ENCODE results near the gene HDAC3. TPM values are rescaled to one million over a fixed set of nuclear protein-coding genes. Genes with fewer than 3 reads are reported as not detected.

The HDAC3 gene
- total RNA-seq, 1 donor from 2014 or later: 83.1 TPM

GRCh38 chr5:141637767-141638419 is 1.2 kb upstream of the HDAC3 start:
- H3K4me1 Mint-ChIP-seq (ENCODE audit: low read depth): peaks cover 55% of the 10 kb centered on the region
- peak; percentile 25 for DNase-seq (ENCODE audit: low spot score)
- peak overlapping the region; percentile 93 for H3K4me3 Mint-ChIP-seq
- peak overlapping the region; percentile 83 for H3K27ac Mint-ChIP-seq
- intact Hi-C loops (cut with micrococcal nuclease): loop anchor here (2.0 to 5.0 kb wide), 3 partner anchors 287 to 1466 kb away; partner anchors contain the start of gene TAF7
- H3K27me3 Mint-ChIP-seq (ENCODE audit: insufficient read depth): no peaks in the 10 kb centered on the region
- H3K36me3 Mint-ChIP-seq (ENCODE audit: low read depth): peaks cover 22% of the 10 kb centered on the region
- H3K9me3 Mint-ChIP-seq: no peaks in the 10 kb centered on the region

- Mint-ChIP-seq H3K27ac (peak overlapping the region; percentile 76), H3K36me3 (ENCODE audit: low read depth) (peaks cover 24% of the 10 kb centered on the region), H3K9me3 (no peaks in the 10 kb centered on the region), H3K4me3 (peak overlapping the region; percentile 93), H3K4me1 (ENCODE audit: low read depth) (peaks cover 60% of the 10 kb centered on the region), H3K27me3 (ENCODE audit: insufficient read depth) (no peaks in the 10 kb centered on the region)
- peak; percentile 52 for DNase-seq (ENCODE audit: low spot score)
- intact Hi-C loops (cut with micrococcal nuclease): loop anchor here (2.0 to 5.0 kb wide), 3 partner anchors 288 to 1465 kb away; partner anchors contain the start of gene TAF7
These were observed 596 bp upstream of the HDAC3 start for GRCh38 chr5:141637123-141637766.

DNA sequence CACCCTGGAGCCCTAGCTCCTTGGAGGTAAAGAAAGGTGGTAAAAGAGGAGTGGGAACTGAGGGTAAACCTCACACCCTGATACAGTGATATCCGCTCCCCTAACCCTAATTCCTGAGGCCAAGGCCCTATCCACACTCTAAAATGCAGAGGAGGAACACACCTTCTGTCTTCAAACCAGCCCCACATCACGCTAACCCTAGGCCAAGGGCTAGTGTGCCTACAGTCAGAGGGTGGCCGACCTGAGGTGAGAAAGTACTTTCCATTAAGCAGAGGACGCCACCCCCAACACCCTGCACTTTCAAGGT is 590 bp downstream of the HDAC3 start:
- Mint-ChIP-seq H3K27ac (peak overlapping the region; percentile 80), H3K4me3 (peak overlapping the region; percentile 93), H3K36me3 (ENCODE audit: low read depth) (peaks cover 20% of the 10 kb centered on the region), H3K4me1 (ENCODE audit: low read depth) (peaks cover 48% of the 10 kb centered on the region), H3K27me3 (ENCODE audit: insufficient read depth) (no peaks in the 10 kb centered on the region), H3K9me3 (no peaks in the 10 kb centered on the region)
- DNase-seq (ENCODE audit: low spot score): no peak
- intact Hi-C loops (cut with micrococcal nuclease): loop anchor here (1.0 to 5.0 kb wide), 8 partner anchors 13 to 1464 kb away; partner anchors contain the start of genes FCHSD1 and TAF7

DNA sequence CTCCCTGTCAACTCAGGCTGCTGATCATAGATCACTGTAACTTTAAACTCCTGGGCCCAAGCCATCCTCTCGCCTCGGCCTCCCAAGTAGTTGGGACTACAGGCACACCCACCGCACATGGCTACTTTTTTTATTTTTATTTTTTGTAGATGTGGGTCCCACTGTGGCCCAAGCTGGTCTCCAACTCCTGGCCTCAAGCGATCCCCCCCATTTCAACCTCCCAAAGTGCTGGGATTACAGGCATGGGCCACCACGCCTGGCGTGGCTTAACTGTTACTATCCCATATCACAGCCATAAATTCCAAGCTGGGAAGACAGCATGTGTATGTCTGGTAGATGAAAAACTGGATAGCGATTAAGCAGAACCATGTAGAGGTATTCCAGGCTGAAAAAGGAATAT is 1.0 kb downstream of the HDAC3 start:
- peaks cover 16% of the 10 kb centered on the region for H3K36me3 Mint-ChIP-seq (ENCODE audit: low read depth)
- no peaks in the 10 kb centered on the region for H3K9me3 Mint-ChIP-seq
- no peak for DNase-seq (ENCODE audit: low spot score)
- peaks cover 44% of the 10 kb centered on the region for H3K4me1 Mint-ChIP-seq (ENCODE audit: low read depth)
- H3K27me3 Mint-ChIP-seq (ENCODE audit: insufficient read depth): no peaks in the 10 kb centered on the region
- H3K4me3 Mint-ChIP-seq: peak overlapping the region; percentile 93
- no peak overlapping the region for H3K27ac Mint-ChIP-seq
- intact Hi-C loops (cut with micrococcal nuclease): loop anchor here (1.0 to 5.0 kb wide), 8 partner anchors 12 to 1463 kb away; partner anchors contain the start of genes FCHSD1 and TAF7

DNA sequence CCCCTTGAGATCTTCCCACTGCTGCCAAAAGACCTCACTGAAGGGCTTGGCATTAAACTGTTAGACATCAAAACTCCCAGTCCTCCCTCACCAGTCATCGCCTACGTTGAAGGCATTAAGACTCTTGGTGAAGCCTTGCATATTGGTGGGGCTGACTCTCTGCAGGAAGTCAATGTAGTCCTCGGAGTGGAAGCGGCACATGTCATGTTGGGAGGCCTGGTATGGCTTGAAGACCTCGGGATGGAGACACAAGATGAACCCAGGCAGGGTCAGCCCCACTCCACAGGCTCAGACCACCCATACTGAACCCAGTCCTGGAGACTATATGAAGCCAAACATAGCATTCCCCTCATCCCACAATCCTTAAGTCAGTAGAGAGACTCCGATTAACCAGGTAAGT is 1.9 kb downstream of the HDAC3 start:
- Mint-ChIP-seq H3K4me1 (ENCODE audit: low read depth) (peaks cover 44% of the 10 kb centered on the region), H3K27me3 (ENCODE audit: insufficient read depth) (no peaks in the 10 kb centered on the region), H3K27ac (no peak overlapping the region), H3K9me3 (no peaks in the 10 kb centered on the region), H3K36me3 (ENCODE audit: low read depth) (peaks cover 21% of the 10 kb centered on the region), H3K4me3 (peak overlapping the region; percentile 93)
- no peak for DNase-seq (ENCODE audit: low spot score)
- intact Hi-C loops (cut with micrococcal nuclease): loop anchor here (5.0 kb wide), 2 partner anchors 312 to 1462 kb away; partner anchors contain the start of gene TAF7

DNA sequence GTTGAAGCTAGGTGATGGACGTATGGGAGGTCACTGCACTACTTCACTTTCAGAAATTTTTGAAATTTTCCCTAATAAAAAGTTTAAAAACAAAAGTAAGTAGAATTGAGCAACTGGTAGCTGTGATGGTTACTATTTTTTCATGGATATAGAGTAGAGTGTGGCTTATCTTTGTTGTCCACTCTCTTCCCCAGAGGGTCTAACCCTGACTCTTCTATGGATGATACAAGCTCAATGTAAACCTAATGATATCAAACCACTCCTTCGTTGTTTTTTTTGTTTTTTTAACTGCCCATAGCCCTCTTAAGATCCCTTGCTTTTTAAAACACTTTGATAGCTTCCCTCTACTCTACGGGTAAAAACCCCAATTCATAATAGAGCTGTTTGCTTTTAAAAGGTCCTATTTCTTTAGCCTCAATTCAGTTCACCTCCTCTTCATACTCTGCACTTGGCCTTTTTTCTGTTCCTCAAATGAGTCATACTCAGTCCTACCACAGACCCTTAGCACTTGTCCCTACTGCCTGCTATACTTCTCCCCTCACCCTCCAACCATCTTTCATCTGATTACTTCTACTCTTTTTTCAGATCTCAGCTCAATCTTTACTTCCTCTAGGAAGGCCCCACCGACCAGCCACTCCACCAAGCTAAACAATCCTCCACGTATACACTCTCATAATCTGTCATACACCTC is 2.6 kb downstream of the HDAC3 start:
- no peaks in the 10 kb centered on the region for H3K27me3 Mint-ChIP-seq (ENCODE audit: insufficient read depth)
- peak overlapping the region; percentile 9 for H3K4me3 Mint-ChIP-seq
- H3K27ac Mint-ChIP-seq: peak overlapping the region; percentile 13
- intact Hi-C loops (cut with micrococcal nuclease): no loop called here
- peaks cover 44% of the 10 kb centered on the region for H3K4me1 Mint-ChIP-seq (ENCODE audit: low read depth)
- H3K36me3 Mint-ChIP-seq (ENCODE audit: low read depth): peaks cover 23% of the 10 kb centered on the region
- no peak for DNase-seq (ENCODE audit: low spot score)
- H3K9me3 Mint-ChIP-seq: no peaks in the 10 kb centered on the region

GRCh38 chr5:141632650-141633049 is 4.0 kb downstream of the HDAC3 start:
- Mint-ChIP-seq H3K36me3 (ENCODE audit: low read depth) (peaks cover 33% of the 10 kb centered on the region), H3K27me3 (ENCODE audit: insufficient read depth) (no peaks in the 10 kb centered on the region), H3K9me3 (no peaks in the 10 kb centered on the region)

DNA sequence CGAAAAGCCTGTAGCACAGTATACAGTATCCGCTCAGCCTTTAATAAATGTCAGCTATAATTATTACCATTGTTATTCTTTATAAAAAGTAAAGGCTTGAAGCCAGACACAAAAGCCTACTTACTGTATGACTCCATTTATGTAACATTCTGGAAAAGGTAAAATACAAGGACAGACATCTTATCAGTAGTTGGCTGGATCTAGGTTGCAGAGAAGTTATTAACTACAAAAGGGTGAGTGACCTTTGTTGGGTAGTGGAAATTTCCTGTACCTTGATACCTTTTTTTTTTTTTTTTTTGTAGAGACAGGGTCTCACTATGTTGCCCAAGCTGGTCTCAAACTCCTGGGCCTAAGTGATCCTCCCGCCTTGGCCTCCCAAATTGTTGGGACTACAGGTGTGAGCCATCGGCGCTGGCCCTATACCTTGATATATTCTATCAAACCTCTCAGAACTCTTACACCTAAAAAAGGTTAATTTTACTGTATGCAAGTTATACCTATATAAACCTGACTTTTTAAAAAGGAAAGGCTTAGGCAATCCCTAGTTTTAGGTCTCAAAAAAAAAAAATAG is 6.0 kb downstream of the HDAC3 start:
- no peak for DNase-seq (ENCODE audit: low spot score)
- Mint-ChIP-seq H3K27ac (no peak overlapping the region), H3K36me3 (ENCODE audit: low read depth) (peaks cover 45% of the 10 kb centered on the region), H3K27me3 (ENCODE audit: insufficient read depth) (no peaks in the 10 kb centered on the region), H3K9me3 (no peaks in the 10 kb centered on the region), H3K4me1 (ENCODE audit: low read depth) (peaks cover 27% of the 10 kb centered on the region), H3K4me3 (no peak overlapping the region)
- intact Hi-C loops (cut with micrococcal nuclease): no loop called here

More at GRCh38 chr5:141632650-141633049, 4.0 kb downstream of the HDAC3 start:
- H3K4me3 Mint-ChIP-seq: no peak overlapping the region
- no peak overlapping the region for H3K27ac Mint-ChIP-seq
- no peak for DNase-seq (ENCODE audit: low spot score)
- intact Hi-C loops (cut with micrococcal nuclease): no loop called here
- H3K4me1 Mint-ChIP-seq (ENCODE audit: low read depth): peaks cover 35% of the 10 kb centered on the region

- Mint-ChIP-seq H3K4me3 (no peak overlapping the region), H3K9me3 (no peaks in the 10 kb centered on the region)
These were observed 8.4 kb downstream of the HDAC3 start for GRCh38 chr5:141628175-141628788.

DNA sequence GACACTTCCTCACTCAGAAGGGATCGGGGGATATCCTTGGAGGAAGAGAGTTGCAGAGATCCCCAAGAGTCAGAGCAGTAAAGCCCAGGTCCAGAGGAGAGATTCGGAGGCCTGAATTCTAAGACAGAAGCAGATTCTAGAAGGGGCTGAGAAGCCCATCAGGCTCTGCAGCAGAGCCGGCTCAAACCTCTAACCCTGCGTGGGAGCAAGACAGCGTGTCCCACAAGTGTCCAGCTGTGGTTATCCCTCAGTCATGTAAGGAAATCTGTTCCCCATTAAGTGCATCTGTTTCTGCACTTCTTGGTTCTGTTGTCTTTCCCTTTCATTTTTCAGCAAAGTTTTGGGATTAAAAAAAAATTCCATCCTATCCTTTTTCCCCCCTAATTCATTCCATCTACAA is 13.0 kb downstream of the HDAC3 start:
- intact Hi-C loops (cut with micrococcal nuclease): loop anchor here (1.0 kb wide), 2 partner anchors 13 to 31 kb away; partner anchors contain the start of genes HDAC3 and RELL2
- H3K27ac Mint-ChIP-seq: peak overlapping the region; percentile 81
- H3K27me3 Mint-ChIP-seq (ENCODE audit: insufficient read depth): no peaks in the 10 kb centered on the region
- no peaks in the 10 kb centered on the region for H3K9me3 Mint-ChIP-seq
- H3K4me1 Mint-ChIP-seq (ENCODE audit: low read depth): peaks cover 25% of the 10 kb centered on the region
- H3K4me3 Mint-ChIP-seq: peak overlapping the region; percentile 53
- H3K36me3 Mint-ChIP-seq (ENCODE audit: low read depth): peaks cover 45% of the 10 kb centered on the region
- no peak for DNase-seq (ENCODE audit: low spot score)

More at GRCh38 chr5:141628175-141628788, 8.4 kb downstream of the HDAC3 start:
- no peak for DNase-seq (ENCODE audit: low spot score)
- intact Hi-C loops (cut with micrococcal nuclease): no loop called here
- Mint-ChIP-seq H3K4me1 (ENCODE audit: low read depth) (peaks cover 17% of the 10 kb centered on the region), H3K36me3 (ENCODE audit: low read depth) (peaks cover 52% of the 10 kb centered on the region), H3K27ac (no peak overlapping the region), H3K27me3 (ENCODE audit: insufficient read depth) (no peaks in the 10 kb centered on the region)

DNA sequence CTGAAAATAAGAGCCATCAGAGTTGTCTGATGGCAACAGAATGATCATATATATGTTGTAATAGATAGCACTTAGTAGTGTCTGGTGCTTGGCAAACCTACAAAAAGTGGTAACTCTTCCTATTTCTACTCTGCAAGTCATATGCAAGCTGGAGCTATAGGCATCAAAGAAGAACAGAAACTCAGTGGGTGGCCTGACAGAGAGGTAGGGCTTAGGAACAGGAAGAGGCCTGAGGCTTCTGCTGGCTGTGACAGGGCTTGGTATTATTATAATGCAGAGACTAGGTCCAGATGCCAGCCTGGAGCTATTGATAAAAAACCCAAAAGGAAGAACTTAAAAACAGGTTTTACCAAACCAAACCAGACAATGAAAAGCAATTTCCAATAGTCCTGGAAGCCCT is 13.5 kb downstream of the HDAC3 start:
- DNase-seq (ENCODE audit: low spot score): no peak
- intact Hi-C loops (cut with micrococcal nuclease): loop anchor here (1.0 kb wide), 2 partner anchors 13 to 31 kb away; partner anchors contain the start of genes HDAC3 and RELL2
- Mint-ChIP-seq H3K27me3 (ENCODE audit: insufficient read depth) (no peaks in the 10 kb centered on the region), H3K27ac (peak overlapping the region; percentile 81), H3K4me3 (peak overlapping the region; percentile 53), H3K4me1 (ENCODE audit: low read depth) (peaks cover 25% of the 10 kb centered on the region), H3K9me3 (no peaks in the 10 kb centered on the region), H3K36me3 (ENCODE audit: low read depth) (peaks cover 43% of the 10 kb centered on the region)
